Upper lobe of right lung (tissue), 1 donor: ENCODE measurements around the gene FOXB2. TPM values are rescaled to one million over a fixed set of nuclear protein-coding genes. Genes with fewer than 3 reads are reported as not detected.

Experiments used
- ATAC-seq: fragments of 200-7000 bp; cut with Tn5 transposase; one replicate; pipeline ENCODE4 v1.9.1; 2020; ENCODE audit warnings: mild to moderate bottlenecking, moderate library complexity
- DNase-seq: peaks from one replicate; pipeline ENCODE4 v3.0.0-alpha.2; 2020
- H3K27ac ChIP-seq: fragments of 200-600 bp; one replicate; pipeline ENCODE4 v1.8.0; 2022
- H3K27me3 ChIP-seq: fragments of 200-600 bp; one replicate; pipeline ENCODE4 v1.8.0; 2022; ENCODE audit warnings: mild to moderate bottlenecking
- H3K36me3 ChIP-seq: fragments of 200-600 bp; one replicate; pipeline ENCODE4 v1.8.0; 2022
- H3K4me1 ChIP-seq: fragments of 200-600 bp; one replicate; pipeline ENCODE4 v1.8.0; 2022
- H3K4me3 ChIP-seq: fragments of 200-600 bp; one replicate; pipeline ENCODE4 v1.8.0; 2022; ENCODE audit warnings: mild to moderate bottlenecking
- H3K9me3 ChIP-seq: fragments of 200-600 bp; one replicate; pipeline ENCODE4 v1.8.0; 2022
- intact Hi-C: fragments of 100-400 bp; cut with DNase I; formaldehyde crosslinking; loops from one replicate; pipeline ENCODE4 v1.11.0; 2022
- total RNA-seq: library from RNA; stranded (reverse); fragmentation: NEBNext Ultra II Directional; extraction: Animal tissue kit (Norgen Biotek cat#: 25700); gene quantifications from one replicate; pipeline ENCODE4 v1.2.1, GENCODE V29; 2021
- TF ChIP-seq, protein P1 (sequence below): fragments of 200-600 bp; IDR thresholded peaks from one replicate; pipeline ENCODE4 v1.8.0; 2022; ENCODE audit warnings: antibody characterized with exemption
- donor health status: DM: no; HTN: yes; CAD: no; lungs with severe emphysema.

The FOXB2 gene
- total RNA-seq, 1 donor from 2014 or later, result not detected

DNA sequence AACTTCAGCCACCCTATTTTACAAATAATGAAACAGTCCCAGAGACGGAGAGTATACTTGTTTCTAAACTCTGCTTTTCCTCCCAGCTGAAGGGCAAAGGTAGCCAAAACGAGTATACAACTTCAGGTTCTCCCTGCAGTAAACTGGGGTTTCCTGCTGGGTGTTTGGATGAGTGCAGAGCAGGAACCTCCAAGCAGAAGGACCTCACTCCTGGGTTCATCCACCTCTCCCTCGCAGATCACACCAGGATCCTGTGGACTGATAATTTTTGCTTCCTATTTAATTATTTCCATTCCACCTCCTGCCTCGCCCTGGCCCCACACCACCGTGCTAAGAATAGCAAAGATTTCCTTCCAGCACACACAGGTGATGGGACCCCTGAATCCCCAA, 2.0 kb upstream of the FOXB2 start:
- TF ChIP-seq, protein P1, sequence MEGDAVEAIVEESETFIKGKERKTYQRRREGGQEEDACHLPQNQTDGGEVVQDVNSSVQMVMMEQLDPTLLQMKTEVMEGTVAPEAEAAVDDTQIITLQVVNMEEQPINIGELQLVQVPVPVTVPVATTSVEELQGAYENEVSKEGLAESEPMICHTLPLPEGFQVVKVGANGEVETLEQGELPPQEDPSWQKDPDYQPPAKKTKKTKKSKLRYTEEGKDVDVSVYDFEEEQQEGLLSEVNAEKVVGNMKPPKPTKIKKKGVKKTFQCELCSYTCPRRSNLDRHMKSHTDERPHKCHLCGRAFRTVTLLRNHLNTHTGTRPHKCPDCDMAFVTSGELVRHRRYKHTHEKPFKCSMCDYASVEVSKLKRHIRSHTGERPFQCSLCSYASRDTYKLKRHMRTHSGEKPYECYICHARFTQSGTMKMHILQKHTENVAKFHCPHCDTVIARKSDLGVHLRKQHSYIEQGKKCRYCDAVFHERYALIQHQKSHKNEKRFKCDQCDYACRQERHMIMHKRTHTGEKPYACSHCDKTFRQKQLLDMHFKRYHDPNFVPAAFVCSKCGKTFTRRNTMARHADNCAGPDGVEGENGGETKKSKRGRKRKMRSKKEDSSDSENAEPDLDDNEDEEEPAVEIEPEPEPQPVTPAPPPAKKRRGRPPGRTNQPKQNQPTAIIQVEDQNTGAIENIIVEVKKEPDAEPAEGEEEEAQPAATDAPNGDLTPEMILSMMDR, result no peak
- H3K4me1 ChIP-seq, result peaks cover 24% of the 10 kb centered on the region
- no peak for ATAC-seq
- no peaks in the 10 kb centered on the region for H3K9me3 ChIP-seq
- H3K36me3 ChIP-seq, result no peaks in the 10 kb centered on the region
- intact Hi-C loops, result no loop called here
- no peak overlapping the region for H3K4me3 ChIP-seq
- no peak for DNase-seq
- H3K27ac ChIP-seq, result no peak overlapping the region
- peaks cover 97% of the 10 kb centered on the region for H3K27me3 ChIP-seq

DNA sequence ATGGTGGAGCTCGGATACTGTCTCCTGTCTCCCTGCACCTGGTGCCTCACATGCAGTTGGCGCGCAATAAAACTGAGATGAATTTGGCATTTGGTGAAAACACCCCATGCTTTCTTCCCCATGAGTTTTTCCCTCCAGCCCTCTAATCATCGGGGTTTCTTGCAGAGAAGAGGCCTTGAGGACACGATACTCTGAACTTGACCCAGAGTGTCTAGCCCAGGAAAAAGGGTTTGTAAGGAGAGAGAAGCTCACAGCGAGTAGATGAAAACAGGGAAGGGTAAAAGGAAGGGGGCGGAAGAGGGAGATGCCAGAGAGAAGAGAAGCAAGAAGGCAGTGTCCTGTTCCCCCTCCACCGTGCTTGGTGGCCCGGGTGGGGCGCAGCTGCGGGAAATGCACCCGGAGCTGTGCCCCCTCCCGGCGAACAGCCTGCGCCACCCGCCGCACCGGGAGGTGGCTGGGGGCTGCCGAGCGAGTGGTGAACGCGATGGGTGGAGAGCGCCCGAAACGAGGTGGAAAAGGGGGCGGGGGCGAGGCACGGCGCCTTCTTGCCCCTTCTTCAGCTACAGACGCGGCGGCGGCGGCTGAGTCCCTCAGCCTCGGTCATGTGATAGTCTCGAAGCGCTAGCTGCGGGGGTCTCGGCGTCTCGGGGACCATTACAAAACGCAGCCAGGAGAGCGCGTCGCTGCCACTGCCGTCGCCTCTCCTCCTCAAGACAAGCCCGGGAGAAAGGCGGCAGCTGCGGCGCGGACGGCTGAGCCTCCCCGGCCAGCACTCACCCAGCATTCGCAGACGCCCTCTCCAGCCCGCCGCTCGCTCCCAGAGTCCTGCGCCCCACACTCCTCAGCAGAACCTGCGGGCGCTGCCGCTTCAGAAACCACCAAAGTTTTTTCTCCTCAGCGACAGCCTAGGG, 1.1 kb upstream of the FOXB2 start:
- no peak for DNase-seq

DNA sequence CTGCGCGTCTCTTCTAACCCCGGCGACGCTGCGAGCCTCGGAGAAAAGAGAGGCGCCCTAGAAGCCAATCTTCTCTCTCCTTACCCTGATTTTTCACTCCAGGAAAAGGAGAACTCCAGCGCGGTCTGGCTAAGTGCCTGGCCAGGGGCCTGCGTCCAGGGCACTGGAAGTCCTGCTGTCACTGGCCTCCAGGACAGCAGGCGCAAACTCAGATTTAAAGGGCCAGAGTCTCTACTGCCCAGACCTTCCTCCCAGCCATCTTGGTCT, 553 bp upstream of the FOXB2 start:
- Histone ChIP-seq H3K27me3 (peaks cover 97% of the 10 kb centered on the region), H3K27ac (no peak overlapping the region), H3K36me3 (no peaks in the 10 kb centered on the region), H3K9me3 (no peaks in the 10 kb centered on the region), H3K4me3 (no peak overlapping the region), H3K4me1 (peaks cover 24% of the 10 kb centered on the region)
- DNase-seq (no peak), ATAC-seq (no peak)
- TF ChIP-seq, protein P1, result no peak
- intact Hi-C loops, result no loop called here

More for the DNA sequence above, 1.1 kb upstream of the FOXB2 start:
- intact Hi-C loops, result no loop called here
- Histone ChIP-seq H3K27ac (no peak overlapping the region), H3K36me3 (no peaks in the 10 kb centered on the region), H3K4me1 (peaks cover 24% of the 10 kb centered on the region), H3K27me3 (peaks cover 97% of the 10 kb centered on the region), H3K4me3 (no peak overlapping the region), H3K9me3 (no peaks in the 10 kb centered on the region)
- ATAC-seq, result no peak
- TF ChIP-seq, protein P1, result no peak

DNA sequence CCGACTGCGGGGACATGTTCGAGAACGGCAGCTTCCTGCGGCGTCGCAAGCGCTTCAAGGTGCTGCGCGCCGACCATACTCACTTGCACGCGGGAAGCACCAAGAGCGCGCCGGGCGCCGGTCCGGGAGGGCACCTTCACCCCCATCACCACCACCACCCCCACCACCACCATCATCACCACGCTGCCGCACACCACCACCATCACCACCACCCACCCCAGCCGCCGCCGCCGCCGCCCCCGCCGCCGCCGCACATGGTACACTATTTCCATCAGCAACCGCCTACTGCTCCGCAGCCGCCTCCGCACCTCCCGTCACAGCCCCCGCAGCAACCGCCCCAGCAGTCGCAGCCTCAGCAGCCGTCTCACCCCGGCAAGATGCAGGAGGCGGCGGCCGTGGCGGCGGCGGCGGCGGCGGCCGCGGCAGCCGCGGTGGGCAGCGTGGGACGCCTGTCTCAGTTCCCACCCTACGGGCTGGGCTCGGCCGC, 514 bp downstream of the FOXB2 start:
- Histone ChIP-seq H3K27ac (no peak overlapping the region), H3K4me1 (peaks cover 24% of the 10 kb centered on the region), H3K9me3 (no peaks in the 10 kb centered on the region), H3K36me3 (no peaks in the 10 kb centered on the region), H3K4me3 (no peak overlapping the region), H3K27me3 (peaks cover 94% of the 10 kb centered on the region)
- intact Hi-C loops, result no loop called here
- ATAC-seq (no peak), DNase-seq (no peak)
- TF ChIP-seq, protein P1, result no peak

DNA sequence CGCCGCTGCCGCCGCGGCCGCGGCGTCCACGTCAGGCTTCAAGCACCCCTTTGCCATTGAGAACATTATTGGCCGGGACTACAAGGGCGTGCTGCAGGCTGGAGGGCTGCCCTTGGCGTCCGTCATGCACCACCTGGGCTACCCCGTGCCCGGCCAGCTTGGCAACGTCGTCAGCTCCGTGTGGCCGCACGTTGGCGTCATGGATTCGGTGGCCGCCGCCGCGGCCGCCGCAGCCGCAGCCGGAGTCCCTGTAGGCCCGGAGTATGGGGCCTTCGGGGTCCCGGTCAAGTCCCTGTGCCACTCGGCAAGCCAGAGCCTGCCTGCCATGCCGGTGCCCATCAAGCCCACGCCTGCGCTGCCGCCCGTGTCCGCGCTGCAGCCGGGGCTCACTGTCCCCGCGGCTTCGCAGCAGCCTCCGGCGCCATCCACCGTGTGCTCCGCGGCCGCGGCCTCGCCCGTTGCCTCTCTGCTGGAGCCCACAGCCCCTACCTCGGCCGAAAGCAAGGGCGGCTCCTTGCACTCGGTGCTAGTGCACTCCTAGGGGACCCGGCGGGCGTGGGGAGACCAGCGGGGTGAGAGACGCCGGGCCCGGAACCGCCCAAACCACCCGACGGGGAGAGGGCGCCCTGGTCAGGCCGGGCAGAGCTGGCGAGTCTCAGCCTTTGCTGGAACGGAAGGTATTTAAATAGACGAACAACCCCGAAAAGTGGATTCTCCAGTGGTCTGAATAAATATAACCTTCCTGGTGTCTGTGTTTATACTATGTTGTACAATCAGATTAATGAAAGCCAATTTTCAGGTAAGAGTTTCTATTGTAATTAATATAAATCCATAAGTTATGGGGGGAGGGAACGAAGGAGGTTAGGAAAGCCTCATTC, 1.2 kb downstream of the FOXB2 start:
- Histone ChIP-seq H3K4me3 (no peak overlapping the region), H3K27me3 (peaks cover 94% of the 10 kb centered on the region), H3K4me1 (peaks cover 24% of the 10 kb centered on the region), H3K27ac (no peak overlapping the region), H3K36me3 (no peaks in the 10 kb centered on the region), H3K9me3 (no peaks in the 10 kb centered on the region)
- TF ChIP-seq, protein P1, result no peak
- intact Hi-C loops, result no loop called here
- ATAC-seq (peak; percentile 28), DNase-seq (no peak)
